Stomach (tissue), 9 donors: ENCODE measurements around the gene DNAJC15. TPM values are rescaled to one million over a fixed set of nuclear protein-coding genes. Genes with fewer than 3 reads are reported as not detected.

Experiments
- DNase-seq, 2 donors: peaks; one replicate each; pipeline versions ENCODE4 v3.0.0 to v3.0.0-alpha.2; 2013 to 2019
- H3K27ac ChIP-seq, 5 donors: fragments of 200-600 bp in 4 of 5; sonication (generic) in 4 of 5; one replicate each; pipeline ENCODE4 v1.5.1; 2013 to 2019; ENCODE audit warnings: mild to moderate bottlenecking in 1 of 5, moderate library complexity in 1 of 5
- H3K27me3 ChIP-seq, 3 donors: fragments of 200-600 bp; sonication (generic); one replicate each; pipeline ENCODE4 v1.5.1; 2017 to 2019; ENCODE audit warnings: mixed run types in 1 of 3
- H3K36me3 ChIP-seq, 4 donors: fragments of 200-600 bp; sonication (generic); 1 replicate in 3 of 4; 2 replicates in 1 of 4; pipeline ENCODE4 v1.5.1; 2016 to 2019
- H3K4me1 ChIP-seq, 4 donors: fragments of 200-600 bp; sonication (generic); one replicate each; pipeline ENCODE4 v1.5.1; 2016 to 2019
- H3K4me3 ChIP-seq, 4 donors: fragments of 200-600 bp; sonication (generic) in 3 of 4; one replicate each; pipeline ENCODE4 v1.5.1; 2016 to 2019; ENCODE audit warnings: mild to moderate bottlenecking in 1 of 4
- H3K9me3 ChIP-seq, 4 donors: fragments of 200-600 bp; sonication (generic); one replicate each; pipeline ENCODE4 v1.5.1; 2016 to 2019
- CTCF ChIP-seq, 7 experiments: fragments of 450-650 bp in 4 of 7; fragments of 200-600 bp in 3 of 7; sonication (generic) in 3 of 7; IDR thresholded peaks; one replicate each; pipeline ENCODE4 v1.5.1; 2016 to 2019; ENCODE audit warnings: antibody characterized with exemption in 7 of 7, control low read depth in 2 of 7, mild to moderate bottlenecking in 1 of 7
- EP300 ChIP-seq: sonication (generic); formaldehyde crosslinking; IDR thresholded peaks from one replicate; pipeline ENCODE4 v1.6.1; 2017; ENCODE audit warnings: antibody characterized with exemption
- POLR2A ChIP-seq, 4 donors: fragments of 450-650 bp; IDR thresholded peaks; one replicate each; pipeline ENCODE4 v1.6.1; 2016; ENCODE audit warnings: antibody characterized with exemption in 4 of 4, control low read depth in 2 of 4, mild to moderate bottlenecking in 1 of 4, moderate library complexity in 1 of 4
- POLR2AphosphoS5 ChIP-seq, 3 donors: sonication (generic); formaldehyde crosslinking; IDR thresholded peaks; one replicate each; pipeline ENCODE4 v1.6.1; 2016; ENCODE audit warnings: antibody characterized with exemption in 3 of 3
- WGBS, 5 donors: extraction: QIAGEN DNeasy Blood & Tissue Kit in 3 of 5; methylation state at CpG; one replicate each; pipeline versions ENCODE4 v1.1.5 to v1.1.7; 2013 to 2018; 5-methylcytosine and 5-hydroxymethylcytosine counted together
- intact Hi-C: fragments of 100-400 bp; cut with DNase I; formaldehyde crosslinking; loops from one replicate; pipeline ENCODE4 v1.15.1; 2023; ENCODE audit warnings: low total_unique reads
- polyA plus RNA-seq, 3 donors: library from polyadenylated mRNA; stranded (reverse); fragments of 200-250 nt; gene quantifications; one replicate each; pipeline ENCODE4 v1.2.3, GENCODE V29; 2013
- total RNA-seq, 5 donors: library from RNA; depleted of rRNA; stranded (reverse); fragments of >200 nt; gene quantifications; one replicate each; pipeline versions ENCODE4 v1.1.0 to v1.2.3, GENCODE V29; 2014 to 2016
- donor health status: healthy with polysubstance abuse.
- donor health status: Bipolar disorder and iron deficiency.
- donor health status: healthy.

Gene DNAJC15
- total and polyA plus RNA-seq, 8 donors, result 4.5 to 19.3 (median 10.7) TPM

GRCh38 chr13:42999491-42999890 lies 23.9 kb upstream of the DNAJC15 start:
- no peak overlapping the region for H3K4me3 ChIP-seq
- H3K27me3 ChIP-seq, result no peaks in the 10 kb centered on the region
- H3K27ac ChIP-seq, result no peak overlapping the region
- H3K9me3 ChIP-seq, result no peaks in the 10 kb centered on the region
- DNase-seq, result no peak
- H3K4me1 ChIP-seq, result no peaks in the 10 kb centered on the region
- intact Hi-C loops, result no loop called here
- H3K36me3 ChIP-seq, result no peaks in the 10 kb centered on the region
- no peak for TF ChIP-seq POLR2AphosphoS5 (IDR thresholded peaks at IDR 0.05)
- TF ChIP-seq EP300, result no peak
- no peak for TF ChIP-seq POLR2A (IDR thresholded peaks at IDR 0.05)
- no peak for TF ChIP-seq CTCF (IDR thresholded peaks at IDR 0.05)
- WGBS, 5 donors, result 79 to 85% (median 85%) methylated on average over 2 of the region's 2 CpGs

GRCh38 chr13:43000676-43001075 lies 22.7 kb upstream of the DNAJC15 start:
- 63 to 75% (median 68%) methylated on average over 4 of the region's 4 CpGs for WGBS, 5 donors
- H3K4me1 ChIP-seq, result no peaks in the 10 kb centered on the region

GRCh38 chr13:43002021-43002420 lies 21.4 kb upstream of the DNAJC15 start:
- Histone ChIP-seq H3K27me3 (no peaks in the 10 kb centered on the region), H3K36me3 (no peaks in the 10 kb centered on the region), H3K4me1 (no peaks in the 10 kb centered on the region), H3K9me3 (no peaks in the 10 kb centered on the region), H3K4me3 (no peak overlapping the region), H3K27ac (no peak overlapping the region)
- WGBS, 5 donors, result 79 to 93% (median 89%) methylated on average over 2 of the region's 2 CpGs
- no peak for DNase-seq
- intact Hi-C loops, result no loop called here
- no peak for TF ChIP-seq CTCF (IDR thresholded peaks at IDR 0.05)
- TF ChIP-seq POLR2A (IDR thresholded peaks at IDR 0.05), result no peak
- no peak for TF ChIP-seq POLR2AphosphoS5 (IDR thresholded peaks at IDR 0.05)
- TF ChIP-seq EP300, result no peak

More at GRCh38 chr13:43000676-43001075, 22.7 kb upstream of the DNAJC15 start:
- Histone ChIP-seq H3K27me3 (no peaks in the 10 kb centered on the region), H3K27ac (no peak overlapping the region), H3K4me3 (no peak overlapping the region), H3K9me3 (no peaks in the 10 kb centered on the region), H3K36me3 (no peaks in the 10 kb centered on the region)
- intact Hi-C loops, result no loop called here
- no peak for DNase-seq
- TF ChIP-seq POLR2AphosphoS5 (IDR thresholded peaks at IDR 0.05) (no peak), EP300 (no peak), CTCF (IDR thresholded peaks at IDR 0.05) (no peak), POLR2A (IDR thresholded peaks at IDR 0.05) (no peak)

- 86 to 98% (median 91%) methylated on average over 2 of the region's 2 CpGs for WGBS, 5 donors
- H3K4me3 ChIP-seq, result no peak overlapping the region
- no peaks in the 10 kb centered on the region for H3K9me3 ChIP-seq
- no peaks in the 10 kb centered on the region for H3K4me1 ChIP-seq
- DNase-seq, result no peak
- no peaks in the 10 kb centered on the region for H3K27me3 ChIP-seq
- no peak overlapping the region for H3K27ac ChIP-seq
- intact Hi-C loops, result no loop called here
- TF ChIP-seq CTCF (IDR thresholded peaks at IDR 0.05), result no peak
- no peak for TF ChIP-seq EP300
- TF ChIP-seq POLR2AphosphoS5 (IDR thresholded peaks at IDR 0.05), result no peak
- TF ChIP-seq POLR2A (IDR thresholded peaks at IDR 0.05), result no peak
- H3K36me3 ChIP-seq, result no peaks in the 10 kb centered on the region
Measured at GRCh38 chr13:43003010-43003409, 20.4 kb upstream of the DNAJC15 start.
